Measurements from ENCODE around the gene VAV3. TPM values are rescaled to one million over a fixed set of nuclear protein-coding genes. Genes with fewer than 3 reads are reported as not detected.

Gene VAV3
- total RNA-seq, 1 experiment from 2014 or later, result not detected

- RAD21 ChIA-PET (ENCODE audit: low non-redundant PET in 1 of 2, low total read pairs in 2 of 2, uncharacterized antibody in 2 of 2, unreplicated experiment in 2 of 2), result no interaction called here
- Histone ChIP-seq H2AFZ (ENCODE audit: low read depth, low read length, poor library complexity, severe bottlenecking) (no peak overlapping the region), H3K4me2 (ENCODE audit: low read length) (no peak overlapping the region), H3K4me3 (replicated peaks in 1 of 2; ENCODE audit: low read depth in 1 of 2, low read length in 2 of 2) (no peak overlapping the region), H3K36me3 (ENCODE audit: control insufficient read depth in 1 of 2, insufficient read depth in 2 of 2, low read length in 2 of 2) (no peaks in the 10 kb centered on the region), H3K9ac (ENCODE audit: low read length) (no peak overlapping the region), H3K4me1 (ENCODE audit: control insufficient read depth in 1 of 2, insufficient read depth in 2 of 2, low read length in 2 of 2) (no peaks in the 10 kb centered on the region), H3K9me2 (ENCODE audit: insufficient read depth) (no peaks in the 10 kb centered on the region), H3K27ac (ENCODE audit: low read depth, low read length) (no peak overlapping the region), H4K20me1 (ENCODE audit: insufficient read depth) (no peaks in the 10 kb centered on the region), H3K9me3 (ENCODE audit: control insufficient read depth in 1 of 2, insufficient read depth in 1 of 2, low read depth in 1 of 2, low read length in 2 of 2) (no peaks in the 10 kb centered on the region), H3K79me2 (ENCODE audit: insufficient read depth, low read length) (no peaks in the 10 kb centered on the region), H3K27me3 (ENCODE audit: insufficient read depth, low read length) (0 out of 2 replicates have a peak, but pooled peaks cover 4% of the 10 kb centered on the region)
- ATAC-seq (no peak), DNase-seq (ENCODE audit: low read depth, low spot score) (no peak)
- no TSS peak for BruUV-seq (replicated peaks)
- TF ChIP-seq SRF (IDR thresholded peaks at IDR 0.05; ENCODE audit: low read depth), result no peak
- no peak for TF ChIP-seq ATF3 (IDR thresholded peaks at IDR 0.05)
- TF ChIP-seq, protein P1, sequence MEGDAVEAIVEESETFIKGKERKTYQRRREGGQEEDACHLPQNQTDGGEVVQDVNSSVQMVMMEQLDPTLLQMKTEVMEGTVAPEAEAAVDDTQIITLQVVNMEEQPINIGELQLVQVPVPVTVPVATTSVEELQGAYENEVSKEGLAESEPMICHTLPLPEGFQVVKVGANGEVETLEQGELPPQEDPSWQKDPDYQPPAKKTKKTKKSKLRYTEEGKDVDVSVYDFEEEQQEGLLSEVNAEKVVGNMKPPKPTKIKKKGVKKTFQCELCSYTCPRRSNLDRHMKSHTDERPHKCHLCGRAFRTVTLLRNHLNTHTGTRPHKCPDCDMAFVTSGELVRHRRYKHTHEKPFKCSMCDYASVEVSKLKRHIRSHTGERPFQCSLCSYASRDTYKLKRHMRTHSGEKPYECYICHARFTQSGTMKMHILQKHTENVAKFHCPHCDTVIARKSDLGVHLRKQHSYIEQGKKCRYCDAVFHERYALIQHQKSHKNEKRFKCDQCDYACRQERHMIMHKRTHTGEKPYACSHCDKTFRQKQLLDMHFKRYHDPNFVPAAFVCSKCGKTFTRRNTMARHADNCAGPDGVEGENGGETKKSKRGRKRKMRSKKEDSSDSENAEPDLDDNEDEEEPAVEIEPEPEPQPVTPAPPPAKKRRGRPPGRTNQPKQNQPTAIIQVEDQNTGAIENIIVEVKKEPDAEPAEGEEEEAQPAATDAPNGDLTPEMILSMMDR (IDR thresholded peaks at IDR 0.05 in 2 of 3, conservative IDR thresholded peaks at IDR 0.05 in 1 of 3; ENCODE audit: borderline replicate concordance in 1 of 3, insufficient read depth in 1 of 3, low read depth in 2 of 3, low read length in 2 of 3), result no peak
- TF ChIP-seq SIN3A (IDR thresholded peaks at IDR 0.05; ENCODE audit: low read depth), result no peak
- no peak for TF ChIP-seq FOSL1 (IDR thresholded peaks at IDR 0.05; ENCODE audit: low read depth)
- POLR2A ChIA-PET, result no interaction called here
- intact Hi-C loops (cut with micrococcal nuclease), result loop anchor here (5.0 to 10.0 kb wide), 2 partner anchors 857 to 1109 kb away; no protein-coding TSS in a partner anchor
- CTCF ChIA-PET, result interaction anchor here (7.4 kb wide), 1 partner anchor 340 kb away, joined by 183 read pairs; no protein-coding TSS in a partner anchor
Measured at GRCh38 chr1:107785496-107786202, 179.3 kb downstream of the VAV3 start.
